GM12872 (cell line): ENCODE data around the gene APLF.

Experiments
- CTCF ChIP-seq: IDR thresholded peaks from 3 replicates; pipeline ENCODE4 v1.5.1; 2011; ENCODE audit warnings: low read depth, mild to moderate bottlenecking, low read length, moderate library complexity; ENCODE audit not compliant: insufficient read depth

APLF gene

DNA sequence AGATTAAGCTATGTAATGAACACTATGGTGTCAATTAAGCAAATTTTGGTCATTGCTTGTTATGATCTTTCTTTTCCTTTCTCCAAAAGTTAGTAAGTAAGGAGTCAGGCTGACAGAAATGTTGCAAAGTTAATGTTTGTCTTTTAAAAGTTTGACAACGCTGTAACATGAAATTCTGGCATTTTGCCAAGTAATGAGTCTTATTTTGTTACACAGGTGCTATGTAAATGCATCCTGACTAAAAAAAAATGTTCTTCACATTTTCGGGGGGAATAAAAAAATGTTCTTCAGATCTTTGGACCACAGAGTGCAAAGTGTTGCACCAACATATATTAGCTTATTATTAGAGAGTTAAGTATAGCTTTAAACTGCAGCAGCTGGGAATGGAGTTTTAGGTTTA lies 121.2 kb downstream of the APLF start:
- no peak for TF ChIP-seq CTCF

GRCh38 chr2:68589963-68590362 lies 122.6 kb downstream of the APLF start:
- TF ChIP-seq CTCF = no peak

DNA sequence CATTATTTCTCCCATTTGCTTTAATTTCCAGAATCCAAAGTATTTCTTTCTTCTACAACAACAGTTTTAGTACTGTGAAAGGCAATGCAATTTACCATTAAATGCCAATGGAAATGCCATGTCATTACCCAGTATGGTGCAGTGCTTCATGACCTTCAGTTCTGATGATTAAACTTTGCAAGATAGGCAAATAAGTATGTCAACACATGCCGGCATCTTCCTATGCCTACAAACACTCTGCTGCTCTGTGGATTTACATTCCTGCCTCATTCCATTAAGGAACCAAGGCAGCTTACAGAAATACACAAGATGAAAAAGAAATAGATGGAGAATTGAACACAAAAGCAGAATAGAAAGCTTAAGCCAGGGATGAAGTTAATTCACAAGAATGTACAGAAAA lies 123.3 kb downstream of the APLF start:
- no peak for TF ChIP-seq CTCF

- TF ChIP-seq CTCF = no peak
Observed at GRCh38 chr2:68591225-68591624, 123.8 kb downstream of the APLF start.

DNA sequence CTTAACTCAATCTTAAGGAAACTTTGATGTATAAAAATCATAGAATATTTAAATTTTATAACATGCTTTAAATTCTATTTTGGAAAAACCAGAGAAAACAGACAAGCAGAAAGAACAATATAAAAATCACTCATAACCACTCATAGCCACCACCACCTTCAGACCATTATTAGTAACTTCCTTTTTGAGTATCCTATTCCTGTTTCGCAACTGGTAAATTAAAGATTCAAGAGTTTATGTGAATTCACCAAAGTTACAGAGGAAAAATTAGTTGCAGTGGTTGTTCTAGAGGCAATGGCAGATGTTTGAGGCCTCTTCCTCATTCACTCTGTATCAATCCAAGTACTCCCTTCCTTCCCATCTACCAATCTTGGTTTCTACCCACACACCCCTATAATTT lies 126.7 kb downstream of the APLF start:
- no peak for TF ChIP-seq CTCF

GRCh38 chr2:68594674-68595492 lies 127.5 kb downstream of the APLF start:
- TF ChIP-seq CTCF = peak; percentile 85

GRCh38 chr2:68603059-68603458 lies 135.7 kb downstream of the APLF start:
- no peak for TF ChIP-seq CTCF

- no peak for TF ChIP-seq CTCF
Observed at GRCh38 chr2:68604077-68604476, 136.7 kb downstream of the APLF start.
